Superior temporal gyrus (tissue), 1 donor: Measurements from ENCODE around the gene CHST9.
"Not testable (repeated sequence)": the region's sequence is repeated elsewhere in the genome, so short reads cannot be mapped to it uniquely, and the experiment has no call there.

Experiments used
- DNase-seq: peaks from one replicate; pipeline ENCODE4 v3.0.0-alpha.2; 2016; ENCODE audit errors: extremely low spot score

The CHST9 gene

DNA sequence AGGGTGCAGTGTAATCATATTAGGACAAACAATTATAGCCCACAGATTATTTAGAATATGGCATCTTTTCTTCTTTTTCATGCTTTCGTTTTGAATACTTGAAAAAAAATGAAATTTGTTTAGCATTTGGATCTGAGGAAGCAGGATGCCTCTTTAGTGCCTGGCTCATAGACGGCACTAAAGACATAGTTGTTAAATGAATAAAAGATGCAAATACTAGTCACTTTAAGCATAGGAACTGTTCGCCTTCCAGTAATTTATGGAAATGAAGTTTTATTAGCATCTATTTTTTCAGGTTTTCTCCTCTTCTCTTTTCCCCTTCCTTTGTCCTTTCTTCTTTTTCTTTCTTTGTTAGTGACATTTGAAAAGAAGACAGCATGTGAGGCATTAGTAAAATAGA is 80.4 kb downstream of the CHST9 start:
- DNase-seq, result no peak

DNA sequence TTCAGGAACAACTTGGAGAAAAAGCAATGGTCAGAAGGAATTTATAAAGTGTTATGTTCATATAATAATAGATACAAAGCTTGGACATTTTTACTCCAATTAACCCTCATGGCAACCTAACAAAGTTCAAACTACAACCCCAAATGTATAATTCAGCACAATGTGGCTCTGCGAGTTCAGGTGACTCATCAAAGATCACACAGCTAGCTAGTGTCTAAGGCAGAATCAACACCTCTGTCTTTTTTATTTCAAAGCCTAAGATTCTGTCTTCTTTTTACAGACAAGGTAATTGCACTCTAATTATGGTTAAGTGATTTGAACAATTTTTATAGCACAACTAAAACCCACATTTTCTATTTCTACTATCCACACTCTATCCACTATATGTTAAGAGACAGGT is 90.5 kb downstream of the CHST9 start:
- no peak for DNase-seq

DNA sequence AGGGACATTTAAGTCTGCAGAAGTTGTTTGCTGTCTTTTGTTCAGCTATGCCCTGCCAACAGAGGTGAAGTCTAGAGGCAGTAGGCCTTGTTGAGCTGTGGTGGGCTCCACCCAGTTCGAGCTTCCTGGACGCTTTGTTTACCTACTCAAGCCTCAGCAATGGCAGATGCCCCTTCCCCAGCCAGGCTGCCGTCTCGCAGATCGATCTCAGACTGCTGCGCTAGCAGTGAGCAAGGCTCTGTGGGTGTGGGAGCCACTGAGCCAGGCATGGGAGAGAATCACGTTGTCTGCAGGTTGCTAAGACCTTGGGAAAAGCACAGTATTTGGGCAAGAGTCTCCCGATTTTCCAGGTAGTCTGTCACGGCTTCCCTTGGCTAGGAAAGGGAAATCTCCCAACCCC is 91.8 kb downstream of the CHST9 start:
- not testable (repeated sequence) for DNase-seq

DNA sequence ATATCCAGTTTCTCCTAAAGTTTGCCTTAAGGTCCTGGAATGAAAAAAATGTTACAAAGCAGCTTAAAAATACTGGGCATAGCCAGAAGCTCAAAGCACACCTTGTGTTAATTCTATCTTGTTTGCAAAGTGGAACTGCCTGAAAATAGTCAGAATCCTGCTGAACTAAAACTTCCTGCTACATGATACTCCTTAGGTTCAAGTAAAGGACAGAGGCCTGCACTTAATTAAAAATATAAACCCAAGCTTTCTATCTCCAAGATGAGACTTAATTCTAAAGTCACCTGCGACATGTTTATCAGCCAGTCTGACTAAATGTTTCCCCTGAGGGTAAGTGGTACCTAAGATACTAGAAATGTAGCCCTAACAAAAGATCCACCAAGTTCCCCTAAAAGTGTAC is 103.4 kb downstream of the CHST9 start:
- DNase-seq, result no peak

DNA sequence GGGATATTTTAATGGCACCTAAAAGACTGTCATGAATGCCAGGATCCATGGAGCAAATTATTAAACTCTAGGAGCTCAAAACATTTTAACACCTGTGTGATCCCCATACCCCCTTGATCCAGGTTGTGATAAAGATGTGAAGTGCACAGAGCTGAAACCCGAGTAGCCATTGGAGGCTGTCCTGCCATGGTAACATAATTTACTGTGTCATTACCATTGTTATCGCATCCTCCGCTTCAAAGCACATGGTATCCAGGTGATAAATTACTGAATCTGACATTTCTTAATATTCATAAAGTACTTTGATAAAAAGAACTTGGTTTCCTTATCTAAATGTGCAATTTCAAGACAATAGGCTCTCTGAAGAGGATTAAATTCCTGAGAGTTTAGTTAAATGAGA is 109.3 kb downstream of the CHST9 start:
- DNase-seq, result no peak

DNA sequence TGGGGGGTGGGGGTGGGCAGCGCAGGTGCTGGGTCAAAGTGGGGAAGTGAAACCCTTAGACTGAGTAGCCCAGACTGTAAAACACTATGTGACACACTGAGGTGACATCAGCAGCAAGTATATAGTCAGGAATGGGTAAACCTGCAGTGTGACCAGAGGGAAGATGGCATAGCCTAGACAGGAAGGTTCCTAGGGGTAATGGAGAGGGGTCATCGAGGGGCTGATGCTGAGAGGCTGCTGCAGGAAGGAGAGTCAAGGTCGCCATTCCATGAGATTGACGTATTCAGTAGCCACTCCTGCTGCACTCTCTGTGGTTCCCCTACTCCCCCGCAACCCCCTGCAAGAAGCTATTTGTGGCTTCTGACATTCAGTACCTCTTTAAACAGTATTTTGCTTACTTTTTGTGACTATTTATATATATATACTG is 111.7 kb downstream of the CHST9 start:
- DNase-seq, result no peak

DNA sequence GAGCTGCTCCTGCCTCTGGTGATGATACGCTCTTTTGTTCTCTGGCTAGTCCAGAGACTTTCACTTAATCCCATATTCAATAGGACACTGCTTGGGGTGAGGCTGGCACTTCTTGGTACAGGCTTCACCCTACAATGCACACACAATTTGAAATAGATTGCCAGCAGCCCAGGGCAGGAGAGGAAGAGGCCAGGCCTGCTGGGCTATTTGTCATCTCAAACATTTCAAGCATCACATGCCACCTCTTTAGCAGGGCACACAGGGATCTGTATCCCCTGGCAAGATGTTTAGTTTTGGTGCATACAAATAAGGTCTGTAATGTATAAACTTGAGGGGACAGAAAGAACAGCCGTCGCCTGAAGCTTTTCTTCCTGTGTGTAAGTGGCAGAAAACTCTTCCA is 120.4 kb downstream of the CHST9 start:
- DNase-seq, result no peak

DNA sequence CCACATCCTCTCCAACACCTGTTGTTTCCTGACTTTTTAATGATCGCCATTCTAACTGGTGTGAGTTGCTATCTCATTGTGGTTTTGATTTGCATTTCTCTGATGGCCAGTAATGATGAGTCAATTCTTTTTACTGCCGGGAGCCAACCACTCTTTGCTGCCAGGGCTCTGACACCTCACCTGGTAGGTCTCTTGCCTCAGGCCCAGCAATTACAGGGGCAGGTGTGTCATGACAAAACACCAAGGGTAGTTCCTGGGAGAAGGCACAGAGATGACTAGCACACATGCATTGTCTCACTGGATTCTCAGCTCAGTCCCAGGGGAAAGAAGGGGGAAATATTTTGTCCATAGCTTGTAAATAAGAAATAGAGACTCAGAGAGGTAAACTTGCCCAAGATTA is 122.3 kb downstream of the CHST9 start:
- no peak for DNase-seq

DNA sequence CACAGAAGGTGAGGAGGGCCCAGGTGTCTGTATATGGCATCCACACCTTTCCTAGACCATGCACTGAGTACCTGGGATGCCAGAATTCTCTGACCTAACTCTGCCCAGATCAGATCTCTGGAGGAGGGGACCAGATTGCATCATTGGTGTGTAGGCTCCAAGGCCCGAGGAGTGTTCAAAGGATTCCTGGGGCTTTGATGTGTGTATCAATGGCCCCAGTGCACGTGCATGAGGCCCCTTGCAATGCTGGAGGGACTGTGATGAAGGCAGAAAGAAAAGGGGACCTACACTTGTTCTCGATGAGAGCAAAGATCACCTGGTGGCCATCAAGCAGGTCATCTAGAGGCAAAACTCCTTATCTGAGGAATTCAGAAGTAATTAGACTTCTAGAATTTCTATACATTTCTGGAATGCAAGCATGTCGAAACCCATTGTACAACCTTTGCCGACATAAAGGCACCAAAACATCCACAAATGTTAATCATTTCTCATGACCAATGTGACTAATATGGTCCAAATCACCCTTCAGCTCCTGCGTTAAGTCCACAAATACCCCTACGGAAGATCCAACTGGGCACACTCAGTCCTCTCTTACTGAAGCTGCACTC is 123.5 kb downstream of the CHST9 start:
- no peak for DNase-seq

DNA sequence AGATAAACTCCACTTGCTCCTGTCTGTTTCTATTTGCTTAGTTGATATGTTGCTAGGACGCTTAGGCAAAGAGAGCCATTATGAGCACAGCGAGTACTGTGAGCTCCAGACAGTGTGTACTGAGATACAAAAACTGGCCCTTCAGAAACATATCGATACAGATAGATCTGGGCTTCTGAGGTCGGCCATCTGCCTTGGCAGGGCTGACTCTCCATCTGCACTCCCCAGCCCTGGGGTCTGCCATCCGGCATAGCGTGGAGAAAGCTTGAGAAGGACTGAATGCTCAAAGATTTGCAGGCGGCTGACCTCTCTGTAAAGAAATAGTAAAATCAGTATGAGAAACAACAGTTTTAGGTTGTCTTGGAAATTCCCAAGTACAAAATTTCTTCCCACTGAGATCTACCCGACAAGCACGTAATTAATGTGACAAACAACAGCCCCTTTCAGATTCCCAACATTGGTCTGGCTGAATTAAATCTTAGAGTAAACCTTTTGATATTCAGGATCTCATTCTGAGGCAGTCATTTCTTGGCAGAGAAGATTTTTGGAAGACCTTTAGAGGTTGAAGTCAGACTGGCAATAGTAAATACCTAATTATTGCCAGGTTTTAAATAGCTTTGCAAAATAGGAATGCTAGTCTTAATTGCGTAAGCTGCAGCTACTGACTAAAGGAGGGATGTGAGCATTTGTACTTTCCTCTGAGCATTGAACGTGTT is 127.4 kb downstream of the CHST9 start:
- peak; percentile 21 for DNase-seq

DNA sequence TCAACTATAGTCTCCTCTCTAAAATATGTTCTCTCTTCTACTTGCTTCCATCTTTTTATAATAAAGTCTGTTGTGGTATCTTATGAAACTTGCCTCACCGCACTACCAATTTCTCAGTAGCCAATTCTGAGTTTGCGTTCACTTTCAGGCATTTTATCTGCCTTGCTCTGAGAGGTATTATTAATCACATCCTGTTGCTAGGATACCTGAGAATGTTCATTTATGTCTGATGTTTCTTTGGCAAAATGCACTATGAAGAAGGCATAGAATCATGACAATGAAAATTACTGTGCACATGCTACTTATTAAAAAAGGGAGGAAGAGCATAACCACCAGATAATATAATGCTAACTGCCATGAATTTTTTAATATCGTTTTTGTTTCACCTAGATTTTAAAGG is 130.2 kb downstream of the CHST9 start:
- DNase-seq, result no peak

DNA sequence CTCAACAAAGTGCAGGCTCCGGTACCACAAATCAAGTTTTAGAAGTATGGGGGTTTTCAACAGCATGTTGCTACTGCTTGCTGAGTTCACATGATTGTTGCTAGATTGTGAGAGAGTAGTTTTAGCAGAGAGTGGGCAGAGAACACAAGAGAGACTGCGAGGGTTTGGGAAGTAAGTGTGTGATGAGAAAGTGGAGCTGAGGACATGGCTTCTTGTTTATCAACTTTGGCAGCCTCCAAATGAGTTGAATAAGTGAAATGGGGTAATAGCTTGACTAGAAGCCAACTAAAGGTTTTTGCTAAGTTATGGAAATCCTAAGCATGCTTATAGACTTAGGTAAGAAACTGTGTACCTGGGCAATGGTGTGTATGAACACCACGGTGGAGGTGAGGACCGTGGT is 135.1 kb downstream of the CHST9 start:
- DNase-seq, result no peak

DNA sequence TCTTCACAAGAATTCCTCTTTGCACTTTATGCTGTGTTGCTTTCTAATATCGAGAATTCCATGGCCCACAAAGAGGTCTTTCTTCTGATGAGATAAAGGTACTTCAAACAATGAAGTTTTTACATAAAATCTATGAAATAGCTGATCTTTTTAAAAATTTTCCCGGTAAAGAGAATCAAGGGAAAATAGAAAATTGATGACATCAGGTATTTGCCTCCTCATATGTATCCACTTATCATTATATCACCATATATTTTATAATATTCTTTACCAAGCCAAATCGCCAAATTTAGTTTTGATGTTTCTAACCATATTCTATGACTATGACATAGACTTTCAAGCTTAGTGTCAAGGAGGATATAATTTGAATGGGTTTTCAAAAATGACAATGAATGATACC is 139.8 kb downstream of the CHST9 start:
- no peak for DNase-seq

DNA sequence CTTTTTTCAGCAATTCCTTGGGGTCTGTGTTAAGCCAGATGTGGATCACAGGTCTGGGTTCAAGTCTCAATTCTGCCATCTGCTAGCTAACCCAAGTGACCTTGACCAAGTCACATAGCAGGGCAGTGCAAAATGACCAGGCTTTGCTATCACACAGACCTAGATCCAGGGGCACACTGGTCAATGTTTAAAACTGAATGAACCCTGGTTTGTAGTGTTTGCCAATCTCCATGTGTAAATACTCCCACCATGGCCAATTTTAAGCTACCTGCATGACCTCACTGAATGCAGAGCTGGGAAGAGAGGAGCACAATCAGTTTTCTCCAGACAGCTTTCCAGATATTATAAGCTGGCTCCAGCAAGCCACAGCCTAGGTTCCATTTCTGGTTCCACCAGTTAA is 142.9 kb downstream of the CHST9 start:
- no peak for DNase-seq

DNA sequence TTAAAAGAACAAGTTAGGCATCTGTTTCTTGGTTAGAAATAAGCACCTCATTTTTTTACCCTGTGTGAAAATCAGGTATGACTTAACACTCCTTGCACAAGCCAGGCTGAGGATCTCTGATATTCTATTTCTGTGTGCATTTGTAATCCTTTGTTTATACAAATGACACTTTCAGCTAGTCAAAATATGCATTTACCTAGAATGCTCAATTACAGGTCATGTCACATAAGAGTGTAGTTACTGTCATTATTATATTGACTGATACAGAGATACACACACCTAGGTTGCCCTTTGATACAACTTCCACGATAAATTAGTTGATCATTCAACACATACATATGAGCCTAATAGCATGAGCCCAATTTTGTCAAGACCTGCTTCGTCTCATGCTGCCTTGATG is 144.3 kb downstream of the CHST9 start:
- no peak for DNase-seq

DNA sequence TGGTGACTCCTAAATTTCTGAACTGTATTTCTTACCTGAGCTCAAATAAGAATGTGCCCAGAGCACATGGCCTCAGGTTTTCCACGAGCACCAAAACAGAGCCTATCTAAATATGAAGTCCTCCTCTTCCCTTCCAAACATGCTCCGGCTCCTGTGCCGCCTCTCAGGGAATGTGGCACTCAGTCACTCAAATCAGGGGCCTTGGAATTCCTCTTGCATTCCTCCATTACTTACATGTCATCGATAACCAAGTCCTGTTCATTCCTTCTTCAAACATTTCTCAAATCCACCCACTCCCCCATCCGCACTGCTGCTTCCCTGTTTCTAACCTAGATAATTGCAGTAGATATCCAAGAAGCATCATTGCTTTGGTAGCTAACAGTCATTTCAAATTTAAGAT is 151.4 kb downstream of the CHST9 start:
- DNase-seq, result no peak

DNA sequence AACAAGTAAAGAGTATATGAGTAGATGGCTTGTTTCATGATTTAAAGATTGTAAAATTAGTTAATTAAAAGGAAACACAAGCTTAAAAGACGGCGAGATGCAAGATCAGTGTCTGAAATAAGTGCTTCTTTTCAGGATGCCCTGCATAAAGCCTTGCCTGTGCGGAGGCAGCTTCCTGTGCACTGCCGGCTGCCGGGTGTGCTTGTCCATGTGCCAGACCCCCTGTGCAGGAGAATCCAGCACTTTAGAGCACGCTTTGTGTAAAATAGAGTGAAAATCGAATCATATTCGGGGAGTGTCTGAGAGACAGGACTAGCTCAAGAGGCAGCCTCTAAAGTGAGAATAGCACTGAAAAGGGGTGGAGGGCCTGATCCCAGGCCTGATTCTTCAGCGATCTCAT is 154.7 kb downstream of the CHST9 start:
- no peak for DNase-seq

DNA sequence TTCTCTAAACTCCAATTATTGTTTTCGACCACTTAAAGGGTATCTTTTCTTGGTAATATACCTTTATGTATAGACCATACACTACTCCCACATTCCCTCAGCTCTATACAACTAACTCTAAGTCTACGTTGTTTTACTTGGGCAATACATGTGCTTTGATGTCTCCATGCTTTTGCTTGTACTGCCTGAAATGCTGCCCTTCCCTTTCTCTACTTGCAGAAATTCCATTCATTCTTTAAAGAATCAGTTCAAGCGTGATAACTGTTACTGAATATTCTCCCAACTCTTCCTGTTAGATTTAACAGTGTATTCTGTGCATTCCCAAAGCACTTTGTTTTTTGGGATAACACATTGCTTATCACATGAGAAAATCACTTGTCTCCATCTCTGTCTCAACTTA is 162.6 kb downstream of the CHST9 start:
- no peak for DNase-seq

DNA sequence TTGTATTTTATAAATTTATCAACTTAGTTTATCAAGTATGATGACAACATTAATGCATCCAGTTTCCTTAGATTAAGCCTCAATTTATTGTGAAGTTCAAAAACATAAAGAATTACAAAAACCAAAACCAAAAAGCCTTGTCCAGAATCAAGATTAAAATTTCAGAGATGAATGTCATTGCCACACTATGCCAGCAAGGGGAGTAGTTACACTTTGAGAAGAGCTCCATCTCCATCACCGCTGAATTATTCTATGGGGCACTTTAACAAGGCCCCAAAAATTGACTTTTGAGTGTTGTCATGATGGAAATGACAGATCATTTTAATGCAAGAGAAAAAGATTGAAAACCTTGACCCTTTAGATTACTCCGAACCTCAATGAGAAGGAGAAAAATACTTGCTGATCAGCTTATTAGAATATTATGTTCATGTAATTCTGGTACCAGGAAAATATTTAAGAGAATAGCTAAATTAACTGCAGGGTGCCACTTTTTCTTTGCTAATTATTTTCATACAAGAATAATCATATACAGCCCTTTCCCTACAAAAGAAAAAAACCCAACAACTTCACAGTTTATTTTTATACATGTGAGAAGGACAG is 167.1 kb downstream of the CHST9 start:
- peak; percentile 75 for DNase-seq

DNA sequence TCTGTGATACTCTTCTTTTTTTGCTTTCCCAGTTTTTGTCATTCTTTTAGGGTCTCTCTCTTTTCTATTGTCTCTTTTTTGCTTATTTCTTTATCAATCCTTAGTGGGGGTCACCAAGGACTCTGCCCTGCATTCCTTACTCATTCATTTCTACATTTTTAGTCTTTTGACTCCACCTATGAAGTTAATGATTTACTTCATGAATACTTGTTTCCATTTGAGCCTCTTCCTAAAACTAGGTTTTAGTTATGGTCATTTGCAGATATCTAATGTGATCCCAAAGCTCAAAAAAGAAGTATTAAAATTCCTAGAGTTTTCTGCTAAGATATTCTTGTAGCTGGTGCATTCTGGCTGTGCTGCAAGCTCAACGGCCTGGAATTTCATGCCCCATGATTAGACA is 170.3 kb downstream of the CHST9 start:
- no peak for DNase-seq

DNA sequence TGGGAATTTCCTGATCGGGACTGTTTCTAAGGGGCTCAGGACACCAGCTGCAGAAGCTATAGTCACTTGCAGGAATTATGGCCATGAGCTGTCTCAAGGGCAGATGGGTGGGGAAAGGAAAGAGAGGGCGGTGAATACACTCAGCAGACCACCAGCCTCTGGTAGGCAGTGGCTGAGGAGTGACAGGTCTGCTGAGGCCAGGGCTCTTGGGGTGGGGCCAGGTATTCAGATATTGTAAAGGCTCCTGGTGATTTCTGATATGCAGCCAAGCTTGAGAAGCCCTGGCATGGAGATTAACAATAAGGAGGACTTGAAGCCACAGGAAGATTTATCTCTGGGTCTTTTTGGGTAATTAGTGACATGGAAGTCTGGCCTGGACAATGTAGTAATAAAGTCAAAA is 174.3 kb downstream of the CHST9 start:
- DNase-seq, result no peak

DNA sequence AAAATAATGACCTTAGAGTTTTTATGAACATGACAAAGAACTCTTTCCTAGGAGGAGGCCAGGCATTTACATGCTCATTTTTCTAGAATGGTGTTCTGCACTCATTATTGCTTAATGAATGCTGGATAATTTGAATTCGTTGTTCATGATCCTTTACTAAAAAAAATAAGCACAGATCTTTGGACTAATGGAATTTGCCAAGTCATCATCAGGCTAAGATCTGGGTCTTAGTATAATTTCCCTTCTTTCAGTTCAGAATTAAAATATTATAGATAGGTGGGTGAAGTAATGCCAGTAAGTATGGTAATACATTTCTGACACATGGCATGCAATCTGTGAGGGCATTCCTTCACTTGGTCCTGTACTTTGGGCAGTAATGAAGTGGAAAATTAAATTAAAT is 175.8 kb downstream of the CHST9 start:
- DNase-seq, result no peak

DNA sequence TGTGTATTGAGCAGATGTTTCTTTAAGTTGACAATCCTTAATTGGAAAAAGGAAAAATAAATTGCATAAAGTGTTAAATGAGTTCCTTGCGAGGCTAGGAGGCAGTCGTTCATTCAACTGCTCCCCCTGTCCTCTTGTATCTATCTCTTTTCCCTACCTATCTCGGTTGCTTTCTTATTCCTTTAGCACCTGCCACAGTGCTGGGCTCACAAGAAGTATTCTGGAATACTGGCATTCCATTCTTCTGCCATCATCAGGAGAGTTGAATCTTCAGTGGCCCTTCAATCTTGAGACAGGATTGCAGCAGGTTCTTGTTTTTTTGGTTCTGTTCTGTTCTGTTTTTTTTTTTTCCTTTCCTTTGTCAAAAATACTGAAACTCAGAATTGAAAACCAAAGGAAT is 176.5 kb downstream of the CHST9 start:
- no peak for DNase-seq

DNA sequence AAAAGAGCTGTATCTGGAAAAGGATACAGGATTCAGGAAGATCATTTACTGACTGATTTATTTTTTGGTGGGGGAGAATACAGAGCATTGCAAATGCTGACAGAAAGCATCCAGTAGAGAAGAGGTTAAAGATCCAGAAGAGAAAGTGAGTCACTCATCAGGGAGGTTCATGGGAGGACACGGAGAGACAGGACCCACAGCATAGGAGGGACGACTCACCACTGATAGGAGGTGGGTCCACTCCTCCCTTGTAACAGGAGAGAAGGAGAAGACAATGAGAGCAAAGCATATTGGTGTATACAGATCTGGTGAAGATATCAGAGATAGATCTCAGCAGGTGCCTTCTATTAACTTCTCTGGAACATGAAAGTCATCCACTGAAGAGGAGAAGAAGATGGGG is 177.2 kb downstream of the CHST9 start:
- DNase-seq, result no peak
